ENCODE data around the gene ARL3.

DNA sequence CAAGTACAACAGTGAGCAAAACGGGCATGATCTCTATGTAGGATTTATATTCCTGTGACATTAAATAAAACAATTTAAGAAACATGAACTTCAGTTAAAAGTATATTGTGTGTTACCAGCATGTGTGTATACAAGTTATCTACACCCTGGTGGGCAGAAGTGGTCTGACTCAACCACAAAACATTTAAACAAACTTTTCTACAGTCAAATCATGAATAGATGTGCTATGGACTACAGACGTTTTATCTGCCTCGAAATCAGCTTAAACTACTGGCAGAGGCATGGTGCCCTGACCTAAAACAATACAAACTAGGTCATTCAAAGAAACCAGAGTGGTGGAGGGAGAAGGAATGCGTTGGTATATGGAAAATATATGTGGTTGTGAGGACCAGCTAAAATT, 3.6 kb downstream of the ARL3 start:
- TF ChIP-seq, protein P1, sequence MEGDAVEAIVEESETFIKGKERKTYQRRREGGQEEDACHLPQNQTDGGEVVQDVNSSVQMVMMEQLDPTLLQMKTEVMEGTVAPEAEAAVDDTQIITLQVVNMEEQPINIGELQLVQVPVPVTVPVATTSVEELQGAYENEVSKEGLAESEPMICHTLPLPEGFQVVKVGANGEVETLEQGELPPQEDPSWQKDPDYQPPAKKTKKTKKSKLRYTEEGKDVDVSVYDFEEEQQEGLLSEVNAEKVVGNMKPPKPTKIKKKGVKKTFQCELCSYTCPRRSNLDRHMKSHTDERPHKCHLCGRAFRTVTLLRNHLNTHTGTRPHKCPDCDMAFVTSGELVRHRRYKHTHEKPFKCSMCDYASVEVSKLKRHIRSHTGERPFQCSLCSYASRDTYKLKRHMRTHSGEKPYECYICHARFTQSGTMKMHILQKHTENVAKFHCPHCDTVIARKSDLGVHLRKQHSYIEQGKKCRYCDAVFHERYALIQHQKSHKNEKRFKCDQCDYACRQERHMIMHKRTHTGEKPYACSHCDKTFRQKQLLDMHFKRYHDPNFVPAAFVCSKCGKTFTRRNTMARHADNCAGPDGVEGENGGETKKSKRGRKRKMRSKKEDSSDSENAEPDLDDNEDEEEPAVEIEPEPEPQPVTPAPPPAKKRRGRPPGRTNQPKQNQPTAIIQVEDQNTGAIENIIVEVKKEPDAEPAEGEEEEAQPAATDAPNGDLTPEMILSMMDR (IDR thresholded peaks at IDR 0.05; ENCODE audit: insufficient read depth, low read length, poor library complexity, severe bottlenecking), result no peak
- no peak for TF ChIP-seq EZH2phosphoT487 (conservative IDR thresholded peaks at IDR 0.05; ENCODE audit: low read length)

All from SU-DHL-6 (cell line).